ENCODE results near the gene MRPL24. TPM values are rescaled to one million over a fixed set of nuclear protein-coding genes. Genes with fewer than 3 reads are reported as not detected.
A peak's percentile ranks its signal among the peaks of the same experiment; 100 is the strongest.

Gene MRPL24
- total and polyA plus RNA-seq, 9 of the 15 experiments (the other 6 are each of a cell fraction or from before 2014, with no cell fraction given) = 74.3 to 267 (median 113) TPM

DNA sequence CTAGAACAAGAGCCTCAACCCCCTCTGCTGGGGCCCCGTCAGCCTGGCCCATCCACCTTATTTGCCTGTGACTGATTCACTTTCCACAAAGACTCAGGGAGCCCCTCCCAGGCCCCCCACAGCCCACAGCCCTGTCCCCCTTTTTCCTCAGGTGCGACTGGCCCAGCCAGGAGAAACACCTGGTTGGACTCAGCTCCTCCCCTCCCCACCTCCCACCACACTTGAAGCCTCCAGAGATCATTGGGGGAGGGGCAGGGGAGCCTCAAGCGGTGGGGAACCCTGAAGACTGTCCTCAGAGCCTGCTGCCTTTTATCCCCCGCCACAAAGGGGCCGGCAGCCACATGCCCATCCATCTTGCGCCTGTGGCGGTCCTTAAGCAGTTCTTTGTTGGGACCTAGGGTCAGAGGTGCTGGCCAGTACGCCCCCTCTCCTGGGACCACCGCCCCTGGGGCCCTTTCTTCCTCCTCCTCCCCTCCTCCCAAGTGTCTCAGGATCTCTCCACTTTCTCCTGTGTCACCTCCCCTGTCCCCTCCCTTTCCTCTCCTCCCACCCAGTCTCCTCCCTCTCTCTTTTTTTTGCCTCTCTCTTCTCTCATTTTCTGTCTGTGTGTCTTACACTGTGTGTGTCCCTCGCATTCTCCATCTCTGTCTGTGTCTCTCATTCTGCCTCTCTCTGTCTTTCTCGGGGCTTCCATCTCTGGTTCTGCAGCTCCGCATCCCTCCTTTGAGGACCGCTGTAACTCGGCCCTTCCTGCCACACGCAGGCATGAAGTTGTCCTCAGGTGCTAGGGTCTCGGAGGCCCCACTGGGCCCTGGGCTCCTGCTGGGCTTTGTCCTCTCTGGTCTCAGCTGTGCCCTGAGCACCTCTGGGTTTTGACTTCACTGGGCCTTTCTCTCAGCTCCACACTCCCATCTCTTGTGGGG, 47.7 kb downstream of the MRPL24 start (continued):
- TF ChIP-seq ZBTB40 (IDR thresholded peaks at IDR 0.05) (peak; percentile 56; the same call in 1 of the 2 replicates), ZBTB40 (CRISPR knock-in tag; IDR thresholded peaks at IDR 0.05) (no peak), TAF1 (IDR thresholded peaks at IDR 0.05; ENCODE audit: control insufficient read depth, extremely low read depth, insufficient read depth, low read length, severe bottlenecking) (peak; percentile 48), OTX1 (CRISPR knock-in tag; IDR thresholded peaks at IDR 0.05) (no peak), SMAD3 (CRISPR knock-in tag; conservative IDR thresholded peaks at IDR 0.05) (no peak), NCOA2 (IDR thresholded peaks at IDR 0.05; ENCODE audit: partially characterized antibody in 2 of 2) (no peak), E2F8 (IDR thresholded peaks at IDR 0.05; ENCODE audit: low read depth, partially characterized antibody) (no peak), STAT6 (CRISPR knock-in tag; IDR thresholded peaks at IDR 0.05) (no peak), KDM5B (IDR thresholded peaks at IDR 0.05; ENCODE audit: insufficient replicate concordance, low read depth, low read length) (peak; percentile 32), PTRF (tag; IDR thresholded peaks at IDR 0.05) (no peak), HIVEP1 (CRISPR knock-in tag; IDR thresholded peaks at IDR 0.05) (no peak)
